ENCODE data around the gene IQSEC1.
"Not testable (repeated sequence)": the region's sequence is repeated elsewhere in the genome, so short reads cannot be mapped to it uniquely, and the experiment has no call there.

The IQSEC1 gene

GRCh38 chr3:12884790-12885582, 188.2 kb downstream of the IQSEC1 start:
- no peak for TF ChIP-seq CTCF (IDR thresholded peaks at IDR 0.05; ENCODE audit: low read depth, low read length)
- no peak for DNase-seq (ENCODE audit: extremely low read depth, low read depth)

GRCh38 chr3:12884186-12884680, 189.0 kb downstream of the IQSEC1 start:
- no peak for TF ChIP-seq CTCF (IDR thresholded peaks at IDR 0.05; ENCODE audit: low read depth, low read length)
- no peak for DNase-seq (ENCODE audit: extremely low read depth, low read depth)

- no peak for TF ChIP-seq CTCF (IDR thresholded peaks at IDR 0.05; ENCODE audit: low read depth, low read length)
- no peak for DNase-seq (ENCODE audit: extremely low read depth, low read depth)
Measured at GRCh38 chr3:12882336-12883310, 190.6 kb downstream of the IQSEC1 start.

GRCh38 chr3:12881858-12882257, 191.4 kb downstream of the IQSEC1 start:
- not testable (repeated sequence) for DNase-seq (ENCODE audit: extremely low read depth, low read depth)

- DNase-seq (ENCODE audit: extremely low read depth, low read depth) = no peak
- no peak for TF ChIP-seq CTCF (IDR thresholded peaks at IDR 0.05; ENCODE audit: low read depth, low read length)
Measured at GRCh38 chr3:12879191-12879815, 193.9 kb downstream of the IQSEC1 start.

- DNase-seq (ENCODE audit: extremely low read depth, low read depth) = not testable (repeated sequence)
Measured at GRCh38 chr3:12878758-12879157, 194.5 kb downstream of the IQSEC1 start.

GRCh38 chr3:12878141-12878574, 195.1 kb downstream of the IQSEC1 start:
- TF ChIP-seq CTCF (IDR thresholded peaks at IDR 0.05; ENCODE audit: low read depth, low read length) = no peak
- no peak for DNase-seq (ENCODE audit: extremely low read depth, low read depth)

GRCh38 chr3:12877040-12877439, 196.2 kb downstream of the IQSEC1 start:
- DNase-seq (ENCODE audit: extremely low read depth, low read depth) = no peak
- no peak for TF ChIP-seq CTCF (IDR thresholded peaks at IDR 0.05; ENCODE audit: low read depth, low read length)

Data from AG09319 (cell line).